Activated T-helper 1 cell treated with anti-CD3 and anti-CD28 coated beads, Interleukin-2, amount 50 U/mL, for 16 hours (primary cell): ENCODE measurements around the gene CACNA1C.
"Not testable (repeated sequence)": the region's sequence is repeated elsewhere in the genome, so short reads cannot be mapped to it uniquely, and the experiment has no call there.

ENCODE experiments used
- DNase-seq, 2 donors: peaks; one replicate each; pipeline ENCODE4 v3.0.0-alpha.2; 2020; ENCODE audit warnings: low read depth in 1 of 2, low spot score in 1 of 2

CACNA1C gene

DNA sequence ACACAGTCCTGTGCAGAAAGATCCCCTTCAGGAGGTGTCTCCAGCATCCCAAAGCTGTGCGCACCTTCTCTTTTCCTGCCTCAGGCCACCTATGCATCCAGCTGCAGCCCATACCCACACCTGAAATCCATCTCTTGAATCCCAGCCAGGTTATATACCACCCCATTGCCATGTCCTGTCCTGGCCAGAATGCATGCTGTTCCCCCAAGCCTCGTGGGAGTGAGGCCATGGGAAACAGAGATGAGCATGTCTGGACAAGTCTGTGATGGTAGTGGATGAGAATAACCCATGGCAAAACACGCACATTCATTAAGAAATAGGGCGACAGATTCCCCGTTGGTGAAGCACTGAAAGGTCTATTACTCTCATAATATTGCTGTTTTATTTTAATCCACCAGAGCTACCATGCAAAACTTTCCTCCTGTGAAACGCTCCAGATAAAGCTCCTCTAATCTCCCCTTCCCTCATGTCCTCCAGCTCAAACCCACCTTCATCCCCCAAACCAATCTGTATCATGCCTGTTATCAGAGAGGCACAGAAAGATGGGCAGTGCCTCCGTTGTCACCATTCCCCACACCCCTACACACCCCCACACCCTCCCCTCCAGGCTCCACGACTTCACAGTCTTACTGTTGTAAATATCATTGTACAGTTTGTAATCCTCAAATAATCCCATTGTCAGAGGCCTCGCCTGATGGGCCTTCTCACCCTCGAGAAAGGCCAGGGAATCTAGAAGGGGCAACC lies 644.4 kb downstream of the CACNA1C start:
- DNase-seq, result no peak

DNA sequence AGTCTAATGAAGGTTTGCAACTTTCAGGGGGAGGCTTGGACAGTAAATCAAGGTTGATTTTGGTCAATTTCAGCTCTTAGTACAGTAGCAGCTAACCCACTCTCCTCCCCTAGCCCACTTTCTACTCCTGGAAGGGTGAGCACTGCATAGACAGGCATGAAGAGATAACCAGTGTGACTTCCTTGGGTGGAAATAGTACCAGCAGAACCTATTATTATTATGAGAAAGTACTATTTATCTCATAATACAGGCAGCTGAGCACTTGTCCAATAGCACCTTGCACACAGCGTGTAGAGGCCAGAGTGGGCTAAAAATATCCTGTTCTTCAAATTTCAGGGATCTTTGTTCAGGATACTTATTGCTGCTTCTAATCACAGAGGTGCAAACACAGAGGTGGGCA lies 645.8 kb downstream of the CACNA1C start:
- no peak for DNase-seq

DNA sequence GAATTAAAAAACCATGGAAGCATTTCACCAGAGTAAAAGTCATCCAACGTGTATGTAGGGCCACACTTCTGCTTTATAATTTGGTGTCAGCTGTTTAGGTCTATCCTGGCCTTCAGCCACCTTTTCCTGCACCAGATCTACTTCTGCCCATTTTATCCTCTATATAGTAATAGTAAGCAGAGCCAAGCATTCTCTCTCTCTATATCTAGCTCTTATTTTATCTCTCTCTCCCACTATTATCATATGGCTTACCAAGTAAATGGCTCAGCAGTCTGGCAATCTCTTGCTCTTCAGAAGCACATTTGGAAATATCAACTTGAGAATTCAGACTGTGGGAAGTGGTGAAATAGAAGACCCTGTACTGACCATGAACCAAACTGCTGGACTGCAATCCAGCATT lies 657.9 kb downstream of the CACNA1C start:
- no peak for DNase-seq

DNA sequence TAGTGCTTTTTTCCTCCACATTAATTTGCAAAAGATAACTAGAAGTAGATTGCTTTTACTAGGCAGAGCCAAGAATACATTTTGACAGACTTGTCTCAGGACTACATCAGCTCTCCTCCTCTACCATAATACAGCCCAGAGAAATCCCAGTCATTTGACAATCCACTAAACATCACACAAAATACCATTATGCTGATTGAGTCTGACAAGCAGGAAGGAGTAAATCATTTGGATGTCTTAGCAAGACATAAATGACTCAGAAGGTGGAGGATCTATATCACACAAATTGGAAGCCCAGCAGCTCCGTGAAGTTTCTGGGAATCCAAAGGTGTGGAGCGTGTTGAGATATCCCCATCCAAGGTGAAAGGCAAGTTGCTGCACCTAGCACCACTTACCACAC lies 666.6 kb downstream of the CACNA1C start:
- no peak for DNase-seq

DNA sequence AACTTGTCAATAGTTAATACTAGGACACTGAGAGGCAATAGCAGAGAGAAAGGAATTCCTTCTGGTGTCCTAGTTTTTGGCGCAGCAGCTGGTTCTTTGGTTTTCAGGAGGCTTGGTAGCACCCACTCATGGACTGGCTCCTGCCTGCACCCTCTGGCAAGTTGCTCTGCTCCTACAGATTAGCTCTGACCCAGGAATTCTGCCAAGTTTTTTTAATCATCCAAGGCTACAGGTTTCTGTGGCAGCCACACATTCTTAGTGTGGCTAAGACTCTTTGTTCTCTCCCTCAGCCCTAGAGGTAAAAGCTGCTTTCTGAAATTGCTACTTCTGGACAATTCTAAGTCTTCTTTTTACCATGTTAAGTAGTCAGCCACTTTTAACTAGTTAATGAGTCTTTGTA lies 670.0 kb downstream of the CACNA1C start:
- no peak for DNase-seq

DNA sequence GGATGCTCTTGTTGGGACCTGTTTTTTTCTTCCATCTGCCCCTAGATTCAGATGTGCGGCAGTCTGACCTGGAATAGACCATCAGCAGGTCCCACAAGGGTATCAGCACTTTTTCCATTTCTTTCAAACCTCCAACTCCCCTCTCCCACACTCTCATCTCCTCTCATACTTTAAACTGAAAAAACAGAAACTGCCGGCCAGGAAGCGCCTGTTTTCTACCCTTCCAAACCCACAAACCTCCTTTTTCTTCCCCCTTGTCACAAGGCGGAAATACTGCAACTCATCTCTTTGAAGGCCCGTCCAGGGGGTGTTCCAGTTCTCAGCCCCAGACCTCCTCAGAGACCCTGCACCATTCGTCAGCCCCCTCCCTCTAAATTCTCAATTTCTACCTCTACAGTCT lies 679.5 kb downstream of the CACNA1C start:
- no peak for DNase-seq

DNA sequence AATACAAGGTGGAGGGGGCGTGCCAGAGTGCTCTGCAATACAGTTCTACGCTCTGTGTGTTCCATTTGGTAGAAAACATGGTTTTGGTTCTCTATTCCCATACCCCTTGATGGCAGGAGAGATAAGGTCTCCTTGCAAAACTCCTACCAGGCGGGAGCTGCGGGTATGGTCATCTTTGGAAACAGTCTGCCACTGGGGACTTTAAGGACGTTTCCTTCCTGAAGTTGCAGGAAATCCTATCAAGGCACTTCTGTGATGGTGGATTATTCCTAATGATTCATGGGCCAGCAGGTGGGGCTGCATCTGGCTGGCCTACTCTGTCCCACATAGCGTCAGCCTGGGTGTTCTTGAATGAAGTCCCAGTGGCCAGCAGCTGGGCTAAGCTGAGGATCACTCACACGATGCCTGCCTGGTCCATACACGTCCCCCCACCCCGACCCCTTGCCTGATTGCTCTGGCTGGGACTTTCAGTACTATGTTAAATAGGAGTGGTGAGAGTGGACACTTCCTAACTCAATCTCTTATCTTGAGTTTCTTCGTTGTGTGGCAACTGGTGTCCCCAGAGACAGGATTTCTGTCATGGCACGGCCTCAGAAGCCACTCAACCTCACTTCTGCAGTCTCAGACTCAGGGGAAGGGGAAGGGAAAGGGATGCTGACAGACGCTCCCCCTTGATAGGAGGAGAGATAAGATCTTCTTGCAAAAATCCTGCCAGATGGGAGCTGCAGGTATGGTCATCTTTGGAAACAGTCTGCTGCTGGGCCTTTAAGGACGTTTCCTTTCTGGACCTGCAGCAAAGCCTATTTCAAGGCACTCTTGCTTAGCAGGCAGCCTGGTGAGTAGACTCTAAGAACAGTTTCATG lies 680.9 kb downstream of the CACNA1C start:
- DNase-seq, result no peak

DNA sequence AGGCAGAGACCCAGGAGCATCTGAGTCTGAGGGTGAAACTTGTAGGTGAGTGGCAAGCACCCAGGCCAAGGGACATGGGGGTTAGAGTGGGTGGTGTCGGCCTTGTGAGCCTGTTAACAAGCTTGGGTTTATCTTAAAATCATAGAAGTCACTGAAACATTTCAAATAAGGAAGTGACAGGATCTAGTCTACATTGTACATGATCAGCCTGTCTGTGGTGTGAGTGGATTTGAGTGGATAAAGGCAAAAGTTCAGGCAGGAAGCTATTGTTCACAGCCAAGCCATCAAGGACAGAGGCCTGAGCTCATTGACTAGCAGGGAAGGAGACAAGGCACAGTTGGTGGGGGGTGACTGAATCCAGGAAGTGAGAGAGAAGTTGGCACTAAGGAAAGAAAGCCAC lies 682.6 kb downstream of the CACNA1C start:
- no peak for DNase-seq

DNA sequence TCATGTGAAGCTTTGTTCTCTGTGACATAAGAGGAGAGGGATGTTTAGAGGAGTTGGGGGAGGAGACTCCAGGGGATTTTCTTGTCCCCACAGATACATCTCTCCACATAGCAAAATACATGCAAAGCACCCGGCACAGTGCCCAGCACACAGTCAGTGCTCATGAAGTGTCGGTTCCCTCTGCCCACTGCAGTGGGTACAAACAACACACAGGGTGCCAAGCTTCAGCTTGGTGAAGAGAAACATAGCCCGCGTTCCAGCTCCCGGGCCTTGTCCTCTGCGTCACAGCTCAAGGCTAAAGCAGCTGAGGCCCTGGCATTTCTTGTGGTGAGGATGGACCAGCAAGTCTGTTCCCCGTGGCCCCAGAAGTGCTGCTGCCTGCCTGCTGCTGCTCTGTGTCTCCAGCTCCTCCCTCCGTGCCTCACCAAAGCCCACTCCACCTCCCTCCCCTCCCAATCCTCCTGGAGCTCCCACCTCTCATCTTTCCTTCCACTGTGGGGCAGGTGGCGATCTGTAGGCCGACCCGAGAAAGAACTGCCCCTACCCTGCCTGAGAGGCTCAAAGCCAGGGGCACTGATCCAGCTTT lies 685.0 kb downstream of the CACNA1C start:
- no peak for DNase-seq

DNA sequence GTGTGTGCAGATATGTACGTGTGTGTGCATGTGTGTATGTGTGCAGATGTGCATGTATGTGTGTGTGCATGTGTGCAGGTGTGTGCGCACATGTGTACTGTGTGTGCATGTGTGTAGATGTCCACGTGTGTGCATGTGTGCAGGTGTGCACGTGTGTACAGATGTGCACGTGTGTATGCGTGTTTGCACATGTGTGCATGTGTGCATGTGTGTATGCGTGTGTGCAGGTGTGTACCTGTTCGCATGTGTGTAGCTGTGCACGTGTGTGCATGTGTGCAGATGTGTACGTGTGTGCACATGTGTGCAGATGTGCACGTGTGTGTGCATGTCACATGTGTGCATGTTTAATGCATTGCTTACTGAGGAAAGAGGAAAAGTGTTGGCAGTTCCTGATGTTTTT lies 686.3 kb downstream of the CACNA1C start:
- DNase-seq, result no peak

DNA sequence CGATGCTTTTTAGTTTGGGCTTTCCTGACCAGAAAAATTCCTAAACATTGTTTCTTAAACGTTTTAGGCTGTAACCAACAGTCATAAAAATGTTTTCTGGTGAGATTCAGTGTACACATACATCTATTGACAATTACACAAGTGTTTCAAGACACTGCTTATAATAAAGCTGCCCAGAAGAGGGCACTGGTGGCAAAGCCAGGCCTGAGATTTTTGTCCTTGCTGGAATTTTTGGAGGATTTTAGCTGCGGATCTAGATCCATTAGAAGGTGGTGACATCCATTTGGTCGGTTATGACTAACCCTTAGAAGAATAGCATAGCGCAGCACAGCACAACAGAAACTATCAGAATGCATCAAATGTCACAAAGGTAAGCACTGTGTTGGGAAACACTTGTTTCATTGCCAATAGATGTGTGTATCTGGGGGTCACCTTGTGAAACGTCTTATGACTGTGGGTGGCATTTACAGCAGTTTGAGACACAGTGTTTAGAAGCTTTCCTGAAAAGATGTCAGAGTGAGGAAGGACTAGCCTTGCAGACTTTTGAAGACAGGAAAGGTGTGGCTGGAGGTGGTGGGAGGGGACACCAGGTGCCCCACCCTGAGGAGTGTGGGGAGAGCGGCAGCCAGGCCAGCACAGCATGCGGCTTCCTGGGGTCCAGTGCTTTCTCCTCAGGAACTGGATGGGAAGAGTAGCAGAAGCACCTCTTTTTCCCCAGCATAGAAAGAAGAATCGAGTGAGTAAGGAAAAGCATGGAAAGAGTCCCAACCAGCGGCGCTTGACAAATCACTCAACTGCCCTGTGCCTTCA lies 687.2 kb downstream of the CACNA1C start:
- DNase-seq, result no peak

DNA sequence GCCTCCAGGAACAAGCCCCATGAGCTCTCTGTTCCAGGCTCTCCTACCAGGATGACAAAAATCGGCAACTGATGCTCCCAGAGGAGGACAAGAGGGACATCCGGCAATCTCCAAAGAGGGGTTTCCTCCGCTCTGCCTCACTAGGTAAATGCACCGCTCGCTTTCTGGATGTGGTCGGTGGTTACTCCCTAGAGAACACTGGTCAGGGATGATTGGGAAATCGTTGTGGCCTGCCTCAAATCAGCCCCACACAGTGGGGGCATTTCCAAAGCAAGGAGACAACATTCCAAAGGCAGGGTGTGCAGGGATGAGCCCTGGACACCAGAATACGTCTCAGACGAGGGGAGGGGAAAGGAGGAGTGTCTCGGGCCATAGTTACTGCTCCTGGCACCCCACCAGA lies 689.2 kb downstream of the CACNA1C start:
- not testable (repeated sequence) for DNase-seq

DNA sequence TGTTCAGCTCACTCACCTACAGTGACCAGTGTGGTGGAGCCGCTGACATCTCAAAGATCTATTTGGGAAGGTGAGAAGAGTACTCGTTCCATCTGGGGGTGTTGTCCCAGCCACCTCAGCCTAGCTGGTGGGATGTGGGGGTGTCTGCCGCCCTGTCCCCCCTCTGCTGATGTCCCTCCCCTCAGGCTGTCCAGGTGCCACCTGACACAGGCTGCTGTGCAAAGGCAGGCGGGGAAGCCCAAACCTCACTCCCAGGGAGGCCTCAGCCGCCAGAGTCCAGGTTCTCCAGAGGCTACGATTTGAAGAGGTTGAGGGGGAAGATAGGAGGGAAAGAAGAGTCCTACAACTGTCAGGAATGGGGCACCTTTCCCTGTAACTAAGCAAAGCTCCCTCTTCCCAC lies 690.7 kb downstream of the CACNA1C start:
- no peak for DNase-seq

DNA sequence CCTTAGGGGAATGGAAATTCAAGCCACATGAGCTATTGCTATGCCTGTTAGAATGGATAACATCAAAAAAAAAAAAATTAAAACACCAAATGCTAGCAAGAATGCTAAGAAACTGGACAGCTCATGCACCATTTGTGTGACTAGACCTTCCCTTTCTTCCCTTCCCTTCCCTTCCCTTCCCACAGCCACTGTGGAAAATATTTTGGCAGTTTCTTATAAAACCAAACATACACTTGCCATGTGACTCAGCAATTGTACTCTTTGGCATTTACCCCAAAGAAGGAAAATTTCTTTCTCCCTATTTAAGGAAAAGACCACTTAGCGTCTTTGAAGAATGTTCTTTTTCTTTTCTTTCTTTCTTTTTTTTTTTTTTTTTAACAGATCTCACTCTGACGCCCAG lies 692.9 kb downstream of the CACNA1C start:
- DNase-seq, result no peak
